CD4-positive, alpha-beta T cell treated with Interferon alpha-2 for 1 hour (primary cell): ENCODE results near the gene RTRAF.

Experiments
- DNase-seq, 2 donors: peaks; one replicate each; pipeline ENCODE4 v3.0.0-alpha.2; 2020 to 2022

The RTRAF gene

GRCh38 chr14:51989293-51990234 is at the start of gene RTRAF:
Gene RTRAF (plus strand): TSS chr14:51989546. CDS start chr14:51989640, 94 bp downstream.
- peak; percentile 90 to 93 for DNase-seq

GRCh38 chr14:51939755-51940301 is 49.5 kb upstream of the RTRAF start:
- DNase-seq: no peak

GRCh38 chr14:51942971-51943370 is 46.4 kb upstream of the RTRAF start:
- no peak for DNase-seq

GRCh38 chr14:51950007-51950406 is 39.3 kb upstream of the RTRAF start:
- no peak for DNase-seq

GRCh38 chr14:51951656-51952055 is 37.7 kb upstream of the RTRAF start:
- DNase-seq: no peak

GRCh38 chr14:51954031-51954430 is 35.3 kb upstream of the RTRAF start:
- DNase-seq: no peak

- peak in 1 of 2 donors; percentile 16 for DNase-seq
Measured at GRCh38 chr14:51954657-51955056, 34.7 kb upstream of the RTRAF start.

GRCh38 chr14:51957950-51958349 is 31.4 kb upstream of the RTRAF start:
- DNase-seq: no peak

GRCh38 chr14:51959928-51960327 is 29.4 kb upstream of the RTRAF start:
- no peak for DNase-seq

- DNase-seq: no peak
Measured at GRCh38 chr14:51960866-51961265, 28.5 kb upstream of the RTRAF start.

GRCh38 chr14:51962711-51963110 is 26.6 kb upstream of the RTRAF start:
- no peak for DNase-seq

GRCh38 chr14:51963286-51963685 is 26.1 kb upstream of the RTRAF start:
- no peak for DNase-seq

- no peak for DNase-seq
Measured at GRCh38 chr14:51967521-51967920, 21.8 kb upstream of the RTRAF start.

- no peak for DNase-seq
Measured at GRCh38 chr14:51969852-51970540, 19.4 kb upstream of the RTRAF start.

GRCh38 chr14:51972566-51972965 is 16.8 kb upstream of the RTRAF start:
- no peak for DNase-seq

- no peak for DNase-seq
Measured at GRCh38 chr14:51977075-51977474, 12.3 kb upstream of the RTRAF start.

- DNase-seq: no peak
Measured at GRCh38 chr14:51978681-51979085, 10.7 kb upstream of the RTRAF start.

- peak; percentile 75 to 83 for DNase-seq
Measured at GRCh38 chr14:51979088-51979709, 10.1 kb upstream of the RTRAF start.

- no peak for DNase-seq
Measured at GRCh38 chr14:51981218-51981854, 8.0 kb upstream of the RTRAF start.

- no peak for DNase-seq
Measured at GRCh38 chr14:51988221-51988620, 1.1 kb upstream of the RTRAF start.

- no peak for DNase-seq
Measured at GRCh38 chr14:51990488-51990887, 1.1 kb downstream of the RTRAF start.

- DNase-seq: no peak
Measured at GRCh38 chr14:51993285-51993920, 4.1 kb downstream of the RTRAF start.
